ENCODE data around the gene HSPB1. TPM values are rescaled to one million over a fixed set of nuclear protein-coding genes. Genes with fewer than 3 reads are reported as not detected.

Gene HSPB1
- total RNA-seq, 1 donor from 2014 or later: 3,584 TPM

DNA sequence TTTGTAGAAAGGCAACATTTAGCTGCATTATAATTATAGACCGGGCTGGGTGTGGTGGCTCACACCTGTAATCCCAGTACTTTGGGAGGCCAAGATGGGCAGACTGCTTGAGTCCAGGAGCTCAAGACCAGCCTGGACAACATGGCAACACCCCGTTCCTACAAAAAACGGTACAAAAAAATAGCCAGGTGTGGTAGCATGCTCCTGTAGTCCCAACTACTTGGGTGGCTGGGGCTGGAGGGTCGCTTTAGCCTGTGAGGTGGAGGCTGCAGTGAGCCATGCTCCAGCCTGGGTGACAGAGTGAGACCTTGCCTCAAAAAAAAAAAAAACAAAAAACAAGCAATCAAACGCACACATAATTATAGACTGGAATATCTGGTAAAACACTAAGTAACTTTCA lies 51.3 kb downstream of the HSPB1 start:
- Histone ChIP-seq H3K36me3 (peaks cover 2 to 13% of the 10 kb centered on the region in 2 donors), H3K27ac (no peak overlapping the region), H3K4me1 (peaks cover 4 to 37% of the 10 kb centered on the region in 2 donors), H3K4me3 (no peak overlapping the region), H3K27me3 (no peaks in the 10 kb centered on the region), H3K9me3 (no peaks in the 10 kb centered on the region)
- intact Hi-C loops (cut with DNase I): no loop called here
- TF ChIP-seq, protein P1, sequence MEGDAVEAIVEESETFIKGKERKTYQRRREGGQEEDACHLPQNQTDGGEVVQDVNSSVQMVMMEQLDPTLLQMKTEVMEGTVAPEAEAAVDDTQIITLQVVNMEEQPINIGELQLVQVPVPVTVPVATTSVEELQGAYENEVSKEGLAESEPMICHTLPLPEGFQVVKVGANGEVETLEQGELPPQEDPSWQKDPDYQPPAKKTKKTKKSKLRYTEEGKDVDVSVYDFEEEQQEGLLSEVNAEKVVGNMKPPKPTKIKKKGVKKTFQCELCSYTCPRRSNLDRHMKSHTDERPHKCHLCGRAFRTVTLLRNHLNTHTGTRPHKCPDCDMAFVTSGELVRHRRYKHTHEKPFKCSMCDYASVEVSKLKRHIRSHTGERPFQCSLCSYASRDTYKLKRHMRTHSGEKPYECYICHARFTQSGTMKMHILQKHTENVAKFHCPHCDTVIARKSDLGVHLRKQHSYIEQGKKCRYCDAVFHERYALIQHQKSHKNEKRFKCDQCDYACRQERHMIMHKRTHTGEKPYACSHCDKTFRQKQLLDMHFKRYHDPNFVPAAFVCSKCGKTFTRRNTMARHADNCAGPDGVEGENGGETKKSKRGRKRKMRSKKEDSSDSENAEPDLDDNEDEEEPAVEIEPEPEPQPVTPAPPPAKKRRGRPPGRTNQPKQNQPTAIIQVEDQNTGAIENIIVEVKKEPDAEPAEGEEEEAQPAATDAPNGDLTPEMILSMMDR (IDR thresholded peaks at IDR 0.05): no peak
- DNase-seq (ENCODE audit: low spot score in 2 of 2): no peak

Other genes with a start within 250 kb of the HSPB1 start
- 3.4 TPM for gene SRRM3, start 100.8 kb upstream of the HSPB1 start, total RNA-seq
- 83.0 TPM for gene YWHAG, start 56.3 kb downstream of the HSPB1 start, total RNA-seq
- not detected for gene SSC4D, start 107.0 kb downstream of the HSPB1 start, total RNA-seq
- 1.1 TPM for gene ZP3, start 122.3 kb downstream of the HSPB1 start, total RNA-seq
- gene DTX2, start 159.0 kb downstream of the HSPB1 start, total RNA-seq: 61.9 TPM
- gene UPK3B, start 207.9 kb downstream of the HSPB1 start, total RNA-seq: 7.6 TPM
- gene SPDYE16, start 240.6 kb downstream of the HSPB1 start, total RNA-seq: not detected

All from ascending aorta (tissue), 2 donors.